Fibroblast of lung (primary cell): ENCODE results near the gene TC2N. TPM values are rescaled to one million over a fixed set of nuclear protein-coding genes. Genes with fewer than 3 reads are reported as not detected.
"Not testable (repeated sequence)": the region's sequence is repeated elsewhere in the genome, so short reads cannot be mapped to it uniquely, and the experiment has no call there.

Source experiments
- DNase-seq, 2 donors: peaks; one replicate each; pipeline versions ENCODE4 v3.0.0 to v3.0.0-alpha.2; 2010; ENCODE audit warnings: low read depth in 2 of 2
- H2AFZ ChIP-seq: 2 replicates; pipeline ENCODE4 v1.5.1; 2012; ENCODE audit warnings: low read length, control low read depth, inconsistent platforms
- H3K27ac ChIP-seq: 2 replicates; pipeline ENCODE4 v1.5.1; 2011; ENCODE audit warnings: low read length, control low read depth; ENCODE audit not compliant: insufficient read depth
- H3K27me3 ChIP-seq: 2 replicates; pipeline ENCODE4 v1.5.1; 2011; ENCODE audit warnings: mild to moderate bottlenecking, low read length; ENCODE audit not compliant: control insufficient read depth, insufficient read depth
- H3K36me3 ChIP-seq: 2 replicates; pipeline ENCODE4 v1.5.1; 2011; ENCODE audit warnings: low read length; ENCODE audit not compliant: control insufficient read depth, insufficient read depth
- H3K4me1 ChIP-seq: 2 replicates; pipeline ENCODE4 v1.5.1; 2011; ENCODE audit warnings: low read length; ENCODE audit not compliant: control insufficient read depth, insufficient read depth; ENCODE audit errors: extremely low read depth
- H3K4me2 ChIP-seq: 2 replicates; pipeline ENCODE4 v1.5.1; 2011; ENCODE audit warnings: low read length, control low read depth; ENCODE audit not compliant: insufficient read depth; ENCODE audit errors: extremely low read depth
- H3K4me3 ChIP-seq, 4 experiments: fragments of 200-600 bp in 1 of 4; sonication (generic) in 1 of 4; replicated peaks in 1 of 4; 2 replicates each; pipeline ENCODE4 v1.5.1; 2011 to 2016; ENCODE audit warnings: low read length in 4 of 4, low read depth in 3 of 4, mild to moderate bottlenecking in 3 of 4, control low read depth in 2 of 4, inconsistent platforms in 1 of 4, mixed read lengths in 1 of 4; ENCODE audit not compliant: insufficient read depth in 1 of 4; ENCODE audit errors: control extremely low read depth in 1 of 4
- H3K79me2 ChIP-seq: 2 replicates; pipeline ENCODE4 v1.5.1; 2012; ENCODE audit warnings: mild to moderate bottlenecking, low read length, inconsistent platforms; ENCODE audit not compliant: control insufficient read depth, insufficient read depth
- H3K9ac ChIP-seq: 2 replicates; pipeline ENCODE4 v1.5.1; 2011; ENCODE audit warnings: mild to moderate bottlenecking, low read length, control low read depth; ENCODE audit not compliant: insufficient read depth
- H3K9me3 ChIP-seq: 2 replicates; pipeline ENCODE4 v1.5.1; 2012; ENCODE audit warnings: low read depth, low read length; ENCODE audit not compliant: control insufficient read depth, insufficient read depth
- H4K20me1 ChIP-seq: 2 replicates; pipeline ENCODE4 v1.5.1; 2011; ENCODE audit warnings: low read length; ENCODE audit not compliant: control insufficient read depth, insufficient read depth; ENCODE audit errors: extremely low read depth
- CTCF ChIP-seq, 2 donors: IDR thresholded peaks in 1 of 2; conservative IDR thresholded peaks in 1 of 2; 1 replicate in 1 of 2; 2 replicates in 1 of 2; pipeline ENCODE4 v1.5.1; 2011 to 2012; ENCODE audit warnings: low read length in 2 of 2, control low read depth in 1 of 2, inconsistent platforms in 1 of 2, low read depth in 1 of 2, mild to moderate bottlenecking in 1 of 2
- EZH2 ChIP-seq: IDR thresholded peaks from 2 replicates; pipeline ENCODE4 v1.5.1; 2012; ENCODE audit warnings: low read length, control low read depth, mild to moderate bottlenecking; ENCODE audit errors: missing control alignments
- polyA plus RNA-seq, 2 donors: library from polyadenylated mRNA; depleted of rRNA in 1 of 2; stranded (reverse) in 1 of 2; unstranded in 1 of 2; fragments of >200 nt; gene quantifications; 2 replicates each; pipeline ENCODE4 v1.2.1, GENCODE V29; 2011 to 2012; ENCODE audit warnings: missing spikeins in 1 of 2
- total RNA-seq: library from RNA; depleted of rRNA; stranded (reverse); fragments of >200 nt; gene quantifications from 2 replicates; pipeline ENCODE4 v1.2.1, GENCODE V29; 2014

Gene TC2N
- total and polyA plus RNA-seq, 2 donors (not counting 1 experiment from before 2014, with no cell fraction given) = 0.19 to 0.83 TPM

- Histone ChIP-seq H3K27me3 (no peaks in the 10 kb centered on the region), H3K9me3 (no peaks in the 10 kb centered on the region), H3K4me2 (no peak overlapping the region), H3K4me3 (no peak overlapping the region), H3K36me3 (no peaks in the 10 kb centered on the region), H4K20me1 (no peaks in the 10 kb centered on the region), H3K4me1 (no peaks in the 10 kb centered on the region), H2AFZ (no peak overlapping the region), H3K9ac (no peak overlapping the region), H3K27ac (no peak overlapping the region), H3K79me2 (no peaks in the 10 kb centered on the region)
- DNase-seq = peak in 1 of 2 donors; percentile 25
- no peak for TF ChIP-seq CTCF (conservative IDR thresholded peaks at IDR 0.05 in 1 of 2, IDR thresholded peaks at IDR 0.05 in 1 of 2; ENCODE audit: low read depth in 1 of 2, low read length in 2 of 2)
- no peak for TF ChIP-seq EZH2
Measured at GRCh38 chr14:91898372-91898771, 31.0 kb upstream of the TC2N start.

- not testable (repeated sequence) for H3K79me2 ChIP-seq, H4K20me1 ChIP-seq, H3K27ac ChIP-seq, H3K9ac ChIP-seq, H3K4me3 ChIP-seq, H3K9me3 ChIP-seq, H3K36me3 ChIP-seq, H3K4me1 ChIP-seq, H3K4me2 ChIP-seq, H3K27me3 ChIP-seq, DNase-seq, H2AFZ ChIP-seq
Measured at GRCh38 chr14:91897716-91898115, 30.4 kb upstream of the TC2N start.

- H3K4me3 ChIP-seq = no peak overlapping the region
- no peaks in the 10 kb centered on the region for H3K79me2 ChIP-seq
- no peaks in the 10 kb centered on the region for H4K20me1 ChIP-seq
- TF ChIP-seq CTCF (conservative IDR thresholded peaks at IDR 0.05 in 1 of 2, IDR thresholded peaks at IDR 0.05 in 1 of 2; ENCODE audit: low read depth in 1 of 2, low read length in 2 of 2) (no peak), EZH2 (no peak)
- H2AFZ ChIP-seq = no peak overlapping the region
- H3K36me3 ChIP-seq = no peaks in the 10 kb centered on the region
- no peaks in the 10 kb centered on the region for H3K9me3 ChIP-seq
- H3K4me2 ChIP-seq = no peak overlapping the region
- no peaks in the 10 kb centered on the region for H3K27me3 ChIP-seq
- DNase-seq = peak; percentile 70 to 85
- H3K9ac ChIP-seq = no peak overlapping the region
- H3K27ac ChIP-seq = no peak overlapping the region
- H3K4me1 ChIP-seq = no peaks in the 10 kb centered on the region
Measured at GRCh38 chr14:91897106-91897701, 29.9 kb upstream of the TC2N start.
